GM13977 (cell line): Measurements from ENCODE around the gene HTT.

ENCODE experiments used
- DNase-seq: peaks from one replicate; pipeline ENCODE4 v3.0.0; 2012; ENCODE audit warnings: low spot score
- in situ Hi-C: fragments of 300-500 bp; cut with MboI; formaldehyde crosslinking; loops from one replicate; pipeline ENCODE4 v1.12.0; 2022; ENCODE audit warnings: low sequenced_read_pairs, low pct_unique_long_range_greater_than_20kb, mixed read lengths, inconsistent platforms; ENCODE audit not compliant: unreplicated experiment
- TF ChIP-seq, protein P1 (sequence below): IDR thresholded peaks from 2 replicates; pipeline ENCODE4 v1.5.1; 2012; ENCODE audit warnings: mild to moderate bottlenecking, control low read depth; ENCODE audit not compliant: insufficient read depth; ENCODE audit errors: extremely low read depth, missing control alignments

Gene HTT

DNA sequence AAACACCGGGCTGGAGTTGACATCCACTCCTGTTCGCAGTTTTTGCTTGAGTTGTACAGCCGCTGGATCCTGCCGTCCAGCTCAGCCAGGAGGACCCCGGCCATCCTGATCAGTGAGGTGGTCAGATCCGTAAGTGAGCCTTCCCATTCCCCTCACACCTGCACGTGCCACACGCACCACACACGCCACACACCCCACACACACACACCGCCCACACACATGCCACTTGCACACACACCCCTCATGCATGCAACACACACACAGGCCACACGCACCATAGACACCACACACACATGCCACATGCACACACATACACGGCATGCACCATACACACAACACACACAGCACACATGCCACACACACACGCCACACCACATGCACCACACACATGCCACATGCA is 154.4 kb downstream of the HTT start:
- TF ChIP-seq, protein P1, sequence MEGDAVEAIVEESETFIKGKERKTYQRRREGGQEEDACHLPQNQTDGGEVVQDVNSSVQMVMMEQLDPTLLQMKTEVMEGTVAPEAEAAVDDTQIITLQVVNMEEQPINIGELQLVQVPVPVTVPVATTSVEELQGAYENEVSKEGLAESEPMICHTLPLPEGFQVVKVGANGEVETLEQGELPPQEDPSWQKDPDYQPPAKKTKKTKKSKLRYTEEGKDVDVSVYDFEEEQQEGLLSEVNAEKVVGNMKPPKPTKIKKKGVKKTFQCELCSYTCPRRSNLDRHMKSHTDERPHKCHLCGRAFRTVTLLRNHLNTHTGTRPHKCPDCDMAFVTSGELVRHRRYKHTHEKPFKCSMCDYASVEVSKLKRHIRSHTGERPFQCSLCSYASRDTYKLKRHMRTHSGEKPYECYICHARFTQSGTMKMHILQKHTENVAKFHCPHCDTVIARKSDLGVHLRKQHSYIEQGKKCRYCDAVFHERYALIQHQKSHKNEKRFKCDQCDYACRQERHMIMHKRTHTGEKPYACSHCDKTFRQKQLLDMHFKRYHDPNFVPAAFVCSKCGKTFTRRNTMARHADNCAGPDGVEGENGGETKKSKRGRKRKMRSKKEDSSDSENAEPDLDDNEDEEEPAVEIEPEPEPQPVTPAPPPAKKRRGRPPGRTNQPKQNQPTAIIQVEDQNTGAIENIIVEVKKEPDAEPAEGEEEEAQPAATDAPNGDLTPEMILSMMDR: no peak
- in situ Hi-C loops: no loop called here
- no peak for DNase-seq

DNA sequence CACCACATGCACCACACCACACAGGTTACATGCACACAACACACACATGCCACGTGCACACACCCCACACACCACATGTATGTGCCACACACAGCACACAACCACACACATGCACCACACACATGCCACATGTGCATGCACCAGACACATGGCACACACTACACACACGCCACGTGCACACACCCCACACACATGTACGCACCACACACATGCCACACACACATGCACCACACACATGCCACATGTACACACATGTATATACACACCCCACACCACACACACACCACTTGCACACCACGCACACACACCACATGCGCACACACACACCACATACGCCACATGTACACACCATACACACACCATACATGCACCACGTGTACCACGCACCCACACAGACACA is 154.8 kb downstream of the HTT start:
- TF ChIP-seq, protein P1: no peak
- in situ Hi-C loops: no loop called here
- DNase-seq: no peak

- in situ Hi-C loops: no loop called here
- TF ChIP-seq, protein P1: no peak
- DNase-seq: no peak
Measured at GRCh38 chr4:3229964-3230363, 155.5 kb downstream of the HTT start.

DNA sequence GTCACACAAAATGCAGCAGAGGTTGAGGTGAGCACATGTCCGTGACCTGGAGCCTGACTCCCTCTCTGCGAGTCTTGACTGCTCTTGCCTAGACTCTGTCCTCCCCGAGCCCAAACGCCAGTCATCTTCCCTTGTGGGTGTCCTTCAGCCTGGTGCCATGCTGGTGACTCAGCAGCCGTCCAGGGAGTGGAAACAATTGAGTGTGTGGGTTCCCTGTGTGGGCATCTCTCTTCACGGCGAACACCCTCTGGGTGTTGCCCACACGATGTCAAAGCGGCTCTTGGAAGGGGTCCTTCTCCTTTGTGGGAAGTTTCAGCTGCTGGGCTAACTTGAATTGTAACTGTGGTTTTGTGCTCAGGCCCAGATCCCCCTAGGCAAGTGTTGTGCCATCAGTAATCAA is 157.0 kb downstream of the HTT start:
- no peak for DNase-seq
- TF ChIP-seq, protein P1: no peak
- in situ Hi-C loops: no loop called here

- TF ChIP-seq, protein P1: no peak
- DNase-seq: peak; percentile 13
- in situ Hi-C loops: no loop called here
Measured at GRCh38 chr4:3232001-3232400, 157.5 kb downstream of the HTT start.

DNA sequence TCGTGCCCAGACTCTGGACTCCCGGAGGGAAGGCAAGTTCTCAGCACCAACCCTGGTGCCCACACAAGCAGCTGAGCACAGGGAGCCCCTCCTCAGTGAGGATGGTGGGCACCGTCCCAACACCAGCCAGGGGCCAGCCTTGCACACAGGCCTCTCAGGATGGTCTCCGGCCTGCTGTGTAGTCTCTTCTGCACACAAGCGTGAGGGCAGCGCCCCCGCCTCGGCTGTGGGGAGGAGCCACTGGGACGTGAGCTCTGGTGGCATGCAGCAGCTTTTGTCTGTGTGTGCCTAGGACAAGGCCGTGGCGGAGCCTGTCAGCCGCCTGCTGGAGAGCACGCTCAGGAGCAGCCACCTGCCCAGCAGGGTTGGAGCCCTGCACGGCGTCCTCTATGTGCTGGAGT is 158.4 kb downstream of the HTT start:
- DNase-seq: no peak
- TF ChIP-seq, protein P1: no peak
- in situ Hi-C loops: no loop called here

DNA sequence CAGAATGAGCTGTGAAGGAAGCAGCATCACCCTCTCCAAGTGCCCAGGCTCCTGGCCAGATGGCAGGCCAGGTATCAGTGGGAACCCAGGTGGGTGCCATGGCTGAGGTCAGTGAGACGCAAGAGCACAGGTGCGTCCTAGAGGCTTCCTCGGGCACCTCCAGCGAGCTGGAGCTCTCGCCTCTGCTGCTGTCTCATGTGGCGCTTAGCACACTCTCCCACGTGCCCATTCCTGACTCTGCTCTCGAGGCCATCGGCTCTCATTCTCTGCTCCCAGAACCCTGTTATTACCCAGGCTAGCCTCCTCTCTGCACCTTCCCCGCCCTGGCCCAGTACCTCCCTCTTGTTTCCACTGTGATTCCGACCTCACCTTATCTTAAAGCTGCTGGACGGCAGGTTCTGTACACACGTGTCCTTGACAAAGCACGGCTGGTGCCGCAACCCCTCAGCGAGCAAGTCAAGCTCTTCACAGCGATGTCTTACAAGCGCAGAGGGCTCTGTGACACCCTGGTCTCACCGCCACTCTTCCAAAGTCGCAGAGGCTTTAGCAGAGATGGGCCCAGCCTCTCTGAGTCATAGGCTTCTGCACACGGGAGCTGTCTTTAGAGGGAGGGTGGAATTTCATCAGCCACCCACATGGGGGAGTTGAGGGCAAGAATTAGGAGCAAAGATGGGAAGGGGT is 159.1 kb downstream of the HTT start:
- DNase-seq: no peak
- TF ChIP-seq, protein P1: no peak
- in situ Hi-C loops: no loop called here
